ENCODE measurements around the gene MMP15.

- no peak for TF ChIP-seq POLR2AphosphoS5 (IDR thresholded peaks at IDR 0.05)
- no peak for TF ChIP-seq CTCF (IDR thresholded peaks at IDR 0.05)
Measured at GRCh38 chr16:58032710-58033293, 7.2 kb downstream of the MMP15 start.

Data from transverse colon (tissue), 4 donors.